K562 (cell line): ENCODE data around the gene UBA52. TPM values are rescaled to one million over a fixed set of nuclear protein-coding genes. Genes with fewer than 3 reads are reported as not detected.

Source experiments
- ASH1L ChIP-seq: fragments of 450-650 bp; IDR thresholded peaks from 2 replicates; pipeline ENCODE4 v1.6.1; 2018; ENCODE audit warnings: borderline replicate concordance, mild to moderate bottlenecking, low read depth; ENCODE audit not compliant: partially characterized antibody
- CXXC5 ChIP-seq: fragments of 250-450 bp; sonication (Bioruptor Pico); IDR thresholded peaks from 2 replicates; pipeline ENCODE4 v1.8.0; 2022; ENCODE audit warnings: inconsistent platforms, mild to moderate bottlenecking, moderate library complexity
- DDX20 ChIP-seq: fragments of 450-650 bp; IDR thresholded peaks from 2 replicates; pipeline ENCODE4 v1.6.1; 2016; ENCODE audit warnings: missing genetic modification characterization, low read depth, mild to moderate bottlenecking, missing compliant biosample characterization, moderate library complexity
- MITF ChIP-seq: IDR thresholded peaks from 2 replicates; pipeline ENCODE4 v1.6.1; 2014; ENCODE audit warnings: antibody characterized with exemption
- NBN ChIP-seq: fragments of 450-650 bp; IDR thresholded peaks from 2 replicates; pipeline ENCODE4 v1.6.1; 2016; ENCODE audit warnings: low read depth, mild to moderate bottlenecking
- NFE2L1 ChIP-seq: fragments of 450-650 bp; IDR thresholded peaks from 2 replicates; pipeline ENCODE4 v1.6.1; 2016; ENCODE audit warnings: missing genetic modification characterization, low read depth, mild to moderate bottlenecking, missing compliant biosample characterization, moderate library complexity, borderline replicate concordance
- NONO ChIP-seq, 2 experiments: fragments of 200-400 bp in 1 of 2; fragments of 450-650 bp in 1 of 2; formaldehyde crosslinking in 1 of 2; IDR thresholded peaks; 2 replicates each; pipeline ENCODE4 v1.6.1; 2017; ENCODE audit warnings: low read depth in 2 of 2, mild to moderate bottlenecking in 2 of 2, moderate library complexity in 2 of 2, low read length in 1 of 2
- NUFIP1 ChIP-seq: fragments of 450-650 bp; IDR thresholded peaks from 2 replicates; pipeline ENCODE4 v1.6.1; 2018; ENCODE audit not compliant: partially characterized antibody
- RFX5 ChIP-seq: IDR thresholded peaks from 2 replicates; pipeline ENCODE4 v1.6.1; 2011; ENCODE audit warnings: low read depth, mild to moderate bottlenecking, improper control_type of control experiment, low read length
- ZNF146 ChIP-seq: IDR thresholded peaks from one replicate; pipeline ENCODE4 v1.6.1; 2018; ENCODE audit warnings: missing compliant biosample characterization; ENCODE audit not compliant: unreplicated experiment
- ZNF24 ChIP-seq: fragments of 450-650 bp; IDR thresholded peaks from 2 replicates; pipeline ENCODE4 v1.6.1; 2016
- ZNF280A ChIP-seq: fragments of 450-650 bp; IDR thresholded peaks from 2 replicates; pipeline ENCODE4 v1.6.1; 2018; ENCODE audit warnings: mild to moderate bottlenecking, low read depth; ENCODE audit not compliant: partially characterized antibody
- polyA plus RNA-seq, 8 experiments: library from polyadenylated mRNA; depleted of rRNA in 4 of 8; stranded (reverse) in 5 of 8; unstranded in 3 of 8; fragments of >200 nt; fragmentation: Nextera tagmentation in 2 of 8; fragmentation: Illumina TruSeq in 1 of 8; extraction: Ambion mirVana in 2 of 8; extraction: Trizol in 1 of 8; gene quantifications; 2 replicates each; pipeline versions ENCODE4 v1.2.1 to v1.2.3, GENCODE V29; 2011 to 2014; ENCODE audit warnings: inconsistent platforms in 1 of 8, missing spikeins in 1 of 8
- total RNA-seq, 7 experiments: library from RNA; depleted of rRNA in 6 of 7; stranded (reverse); fragments of >200 nt in 6 of 7; fragmentation: Illumina TruSeq in 2 of 7; extraction: Trizol in 2 of 7; gene quantifications; 2 replicates each; pipeline versions ENCODE4 v1.2.1 to v1.2.3, GENCODE V29; 2011 to 2021; ENCODE audit warnings: low replicate concordance in 1 of 7
- TF ChIP-seq, protein P1 (sequence below), 2 experiments: fragments of 450-650 bp; formaldehyde crosslinking in 1 of 2; IDR thresholded peaks; 2 replicates each; pipeline versions ENCODE4 v1.4.0 to v1.6.1; 2014 to 2020; ENCODE audit warnings: mild to moderate bottlenecking in 2 of 2, borderline replicate concordance in 1 of 2, low read depth in 1 of 2
- TF ChIP-seq, protein P2 (sequence below): fragments of 250-450 bp; sonication (Bioruptor Pico); IDR thresholded peaks from 2 replicates; pipeline ENCODE4 v1.4.0; 2020; ENCODE audit warnings: mild to moderate bottlenecking, moderate library complexity

UBA52 gene
- total and polyA plus RNA-seq, 9 of the 15 experiments (the other 6 are each of a cell fraction or from before 2014, with no cell fraction given) = 1,110 to 2,751 (median 1,733) TPM

DNA sequence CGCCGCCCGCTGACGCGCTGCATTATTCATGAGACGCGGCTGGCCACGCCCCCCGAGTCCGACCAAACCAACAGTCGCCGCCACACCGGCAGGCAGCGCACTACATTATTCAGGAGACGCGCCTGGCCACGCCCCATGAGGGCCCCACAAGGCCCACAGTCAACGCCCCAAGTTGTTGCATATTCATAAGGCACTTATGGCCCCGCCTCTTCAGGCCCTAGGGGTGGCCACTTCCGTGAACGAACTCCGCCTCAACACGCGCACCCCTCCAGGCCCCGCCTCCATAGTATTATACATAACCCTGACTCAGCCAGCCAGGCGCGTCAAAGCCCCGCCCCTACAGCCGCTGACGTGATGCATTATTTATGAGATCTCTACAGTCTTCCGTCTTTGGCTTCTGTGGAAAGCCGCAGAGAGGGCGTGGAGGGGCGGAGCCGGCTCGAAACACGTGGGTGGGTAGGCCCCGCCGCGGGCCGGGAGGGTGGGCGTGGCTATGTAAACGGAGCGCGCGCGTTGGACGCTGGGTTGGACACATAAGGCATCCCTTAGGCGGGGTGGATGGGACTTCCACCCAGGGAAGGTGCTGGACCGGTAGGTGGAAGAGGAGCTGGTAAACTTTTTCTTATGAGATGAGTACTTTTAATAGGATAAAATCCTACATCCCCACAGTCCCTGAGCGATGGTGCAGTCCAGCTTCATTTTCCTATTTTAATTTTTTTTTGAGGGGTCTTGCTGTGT is 49.4 kb upstream of the UBA52 start (continued):
- TF ChIP-seq NFE2L1 (tag) = no peak
- no peak for TF ChIP-seq NUFIP1
- TF ChIP-seq, protein P1, sequence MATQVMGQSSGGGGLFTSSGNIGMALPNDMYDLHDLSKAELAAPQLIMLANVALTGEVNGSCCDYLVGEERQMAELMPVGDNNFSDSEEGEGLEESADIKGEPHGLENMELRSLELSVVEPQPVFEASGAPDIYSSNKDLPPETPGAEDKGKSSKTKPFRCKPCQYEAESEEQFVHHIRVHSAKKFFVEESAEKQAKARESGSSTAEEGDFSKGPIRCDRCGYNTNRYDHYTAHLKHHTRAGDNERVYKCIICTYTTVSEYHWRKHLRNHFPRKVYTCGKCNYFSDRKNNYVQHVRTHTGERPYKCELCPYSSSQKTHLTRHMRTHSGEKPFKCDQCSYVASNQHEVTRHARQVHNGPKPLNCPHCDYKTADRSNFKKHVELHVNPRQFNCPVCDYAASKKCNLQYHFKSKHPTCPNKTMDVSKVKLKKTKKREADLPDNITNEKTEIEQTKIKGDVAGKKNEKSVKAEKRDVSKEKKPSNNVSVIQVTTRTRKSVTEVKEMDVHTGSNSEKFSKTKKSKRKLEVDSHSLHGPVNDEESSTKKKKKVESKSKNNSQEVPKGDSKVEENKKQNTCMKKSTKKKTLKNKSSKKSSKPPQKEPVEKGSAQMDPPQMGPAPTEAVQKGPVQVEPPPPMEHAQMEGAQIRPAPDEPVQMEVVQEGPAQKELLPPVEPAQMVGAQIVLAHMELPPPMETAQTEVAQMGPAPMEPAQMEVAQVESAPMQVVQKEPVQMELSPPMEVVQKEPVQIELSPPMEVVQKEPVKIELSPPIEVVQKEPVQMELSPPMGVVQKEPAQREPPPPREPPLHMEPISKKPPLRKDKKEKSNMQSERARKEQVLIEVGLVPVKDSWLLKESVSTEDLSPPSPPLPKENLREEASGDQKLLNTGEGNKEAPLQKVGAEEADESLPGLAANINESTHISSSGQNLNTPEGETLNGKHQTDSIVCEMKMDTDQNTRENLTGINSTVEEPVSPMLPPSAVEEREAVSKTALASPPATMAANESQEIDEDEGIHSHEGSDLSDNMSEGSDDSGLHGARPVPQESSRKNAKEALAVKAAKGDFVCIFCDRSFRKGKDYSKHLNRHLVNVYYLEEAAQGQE (IDR thresholded peaks at IDR 0.05; ENCODE audit: borderline replicate concordance) = peak; percentile 14; the same call in 1 of the 2 replicates
- TF ChIP-seq, protein P1 (CRISPR knock-in tag; IDR thresholded peaks at IDR 0.05; ENCODE audit: low read depth) = no peak
- TF ChIP-seq, protein P2, sequence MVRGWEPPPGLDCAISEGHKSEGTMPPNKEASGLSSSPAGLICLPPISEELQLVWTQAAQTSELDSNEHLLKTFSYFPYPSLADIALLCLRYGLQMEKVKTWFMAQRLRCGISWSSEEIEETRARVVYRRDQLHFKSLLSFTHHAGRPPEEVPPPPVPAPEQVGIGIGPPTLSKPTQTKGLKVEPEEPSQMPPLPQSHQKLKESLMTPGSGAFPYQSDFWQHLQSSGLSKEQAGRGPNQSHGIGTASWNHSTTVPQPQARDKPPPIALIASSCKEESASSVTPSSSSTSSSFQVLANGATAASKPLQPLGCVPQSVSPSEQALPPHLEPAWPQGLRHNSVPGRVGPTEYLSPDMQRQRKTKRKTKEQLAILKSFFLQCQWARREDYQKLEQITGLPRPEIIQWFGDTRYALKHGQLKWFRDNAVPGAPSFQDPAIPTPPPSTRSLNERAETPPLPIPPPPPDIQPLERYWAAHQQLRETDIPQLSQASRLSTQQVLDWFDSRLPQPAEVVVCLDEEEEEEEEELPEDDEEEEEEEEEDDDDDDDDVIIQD = no peak
- no peak for TF ChIP-seq NONO (IDR thresholded peaks at IDR 0.05; ENCODE audit: low read depth in 2 of 2, low read length in 1 of 2)
- TF ChIP-seq DDX20 (tag) = no peak
- no peak for TF ChIP-seq ZNF280A
- TF ChIP-seq NBN = peak; percentile 86
- TF ChIP-seq MITF = no peak
- no peak for TF ChIP-seq RFX5
- TF ChIP-seq ASH1L = no peak
- TF ChIP-seq ZNF24 = 0 out of 2 replicates have a peak, but pooled peaks have one; percentile 16
- TF ChIP-seq CXXC5 = peak; percentile 67
- TF ChIP-seq ZNF146 = no peak
